Smooth muscle cell (in vitro differentiated cells): ENCODE measurements around the gene PKN2. TPM values are rescaled to one million over a fixed set of nuclear protein-coding genes. Genes with fewer than 3 reads are reported as not detected.

ENCODE experiments used
- DNase-seq: peaks from one replicate; lab custom pipeline; 2025; ENCODE audit not compliant: unreplicated experiment; lab: John Stamatoyannopoulos, UW
- H2AFZ ChIP-seq: fragments of 200-600 bp; sonication (generic); 2 replicates; pipeline ENCODE4 v1.6.0; 2016; ENCODE audit warnings: antibody characterized with exemption, low read depth, mild to moderate bottlenecking
- H3F3A ChIP-seq: fragments of 200-600 bp; sonication (generic); 2 replicates; pipeline ENCODE4 v1.6.0; 2017; ENCODE audit warnings: antibody characterized with exemption, low read depth
- H3K27ac ChIP-seq: fragments of 200-600 bp; sonication (generic); 2 replicates; pipeline ENCODE4 v1.5.1; 2016; ENCODE audit warnings: low read depth, mild to moderate bottlenecking
- H3K27me3 ChIP-seq: fragments of 200-600 bp; sonication (generic); 2 replicates; pipeline ENCODE4 v1.6.1; 2016; ENCODE audit warnings: low read depth, mild to moderate bottlenecking
- H3K36me3 ChIP-seq: fragments of 200-600 bp; sonication (generic); 2 replicates; pipeline ENCODE4 v1.5.1; 2016; ENCODE audit warnings: low read depth
- H3K4me1 ChIP-seq: fragments of 200-600 bp; sonication (generic); 2 replicates; pipeline ENCODE4 v1.5.1; 2016; ENCODE audit warnings: low read depth
- H3K4me2 ChIP-seq: fragments of 200-600 bp; sonication (generic); 2 replicates; pipeline ENCODE4 v1.6.0; 2016; ENCODE audit warnings: mild to moderate bottlenecking
- H3K4me3 ChIP-seq: fragments of 200-600 bp; sonication (generic); 2 replicates; pipeline ENCODE4 v1.5.1; 2016; ENCODE audit warnings: mild to moderate bottlenecking
- H3K79me2 ChIP-seq: fragments of 200-600 bp; sonication (generic); 2 replicates; pipeline ENCODE4 v1.6.0; 2016; ENCODE audit warnings: low read depth, mild to moderate bottlenecking
- H3K9ac ChIP-seq: fragments of 200-600 bp; sonication (generic); 2 replicates; pipeline ENCODE4 v1.6.0; 2016; ENCODE audit warnings: low read depth
- H3K9me3 ChIP-seq: fragments of 200-600 bp; sonication (generic); replicated peaks from 2 replicates; pipeline ENCODE4 v1.5.1; 2016; ENCODE audit warnings: low read depth
- H4K20me1 ChIP-seq: fragments of 200-600 bp; sonication (generic); 2 replicates; pipeline ENCODE4 v1.6.0; 2016; ENCODE audit warnings: low read depth
- WGBS: methylation state at CpG from one replicate; pipeline ENCODE4 v1.1.7; 2016; ENCODE audit warnings: low lambda C conversion rate; 5-methylcytosine and 5-hydroxymethylcytosine counted together
- polyA plus RNA-seq: library from polyadenylated mRNA; unstranded; fragments of >200 nt; fragmentation: Nextera tagmentation; extraction: Ambion mirVana; gene quantifications from 2 replicates; pipeline ENCODE4 v1.2.1, GENCODE V29; 2016
- total RNA-seq: library from RNA; depleted of rRNA; stranded (reverse); fragments of >200 nt; gene quantifications from 2 replicates; pipeline ENCODE4 v1.2.3, GENCODE V29; 2014
- TF ChIP-seq, protein P1 (sequence below): fragments of 200-600 bp; sonication (generic); IDR thresholded peaks from 2 replicates; pipeline ENCODE4 v1.5.1; 2017; ENCODE audit warnings: borderline replicate concordance, mild to moderate bottlenecking, antibody characterized with exemption; ENCODE audit not compliant: insufficient read depth, poor library complexity, severe bottlenecking

Gene PKN2
- total and polyA plus RNA-seq, 2 experiments from 2014 or later: 16.3 to 41.2 TPM

DNA sequence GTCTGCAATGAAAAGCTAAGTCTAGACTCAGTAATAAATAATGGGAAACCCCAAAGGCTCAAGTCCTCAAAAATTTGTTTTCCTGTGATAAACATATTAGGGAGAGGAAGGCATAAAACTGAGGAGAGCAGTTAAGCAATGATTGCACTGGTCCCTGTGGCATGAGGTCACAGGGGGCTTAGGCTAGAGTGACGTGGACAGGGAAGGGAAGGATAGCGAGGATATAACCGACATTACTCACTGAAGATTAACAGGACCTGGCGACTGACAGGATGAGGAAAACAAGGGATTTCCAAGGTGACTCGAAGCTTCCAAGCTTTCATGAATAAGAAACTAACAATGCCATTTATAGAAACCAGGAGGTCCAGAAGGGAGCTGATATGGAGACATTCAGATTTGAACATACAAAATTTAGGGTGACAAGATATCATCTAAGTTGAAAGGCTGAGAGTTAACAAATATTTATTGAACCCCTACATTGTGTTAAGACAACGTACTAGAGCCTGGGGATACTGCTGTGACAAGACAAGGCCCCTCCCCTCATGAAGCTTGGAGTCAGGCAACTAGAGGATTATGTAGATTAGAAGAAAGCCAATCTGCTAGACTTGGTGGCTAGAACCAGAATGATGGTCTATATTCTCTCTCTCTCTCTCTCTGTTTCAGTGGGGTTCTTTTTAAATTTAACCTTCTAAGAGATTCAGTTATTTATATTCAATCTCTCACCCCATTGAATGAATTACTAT is 33.2 kb upstream of the PKN2 start:
- H3K4me2 ChIP-seq: peak overlapping the region; percentile 50
- H3K27me3 ChIP-seq: no peaks in the 10 kb centered on the region
- H3K9ac ChIP-seq: peak overlapping the region; percentile 84
- no peak overlapping the region for H3K4me3 ChIP-seq
- TF ChIP-seq, protein P1, sequence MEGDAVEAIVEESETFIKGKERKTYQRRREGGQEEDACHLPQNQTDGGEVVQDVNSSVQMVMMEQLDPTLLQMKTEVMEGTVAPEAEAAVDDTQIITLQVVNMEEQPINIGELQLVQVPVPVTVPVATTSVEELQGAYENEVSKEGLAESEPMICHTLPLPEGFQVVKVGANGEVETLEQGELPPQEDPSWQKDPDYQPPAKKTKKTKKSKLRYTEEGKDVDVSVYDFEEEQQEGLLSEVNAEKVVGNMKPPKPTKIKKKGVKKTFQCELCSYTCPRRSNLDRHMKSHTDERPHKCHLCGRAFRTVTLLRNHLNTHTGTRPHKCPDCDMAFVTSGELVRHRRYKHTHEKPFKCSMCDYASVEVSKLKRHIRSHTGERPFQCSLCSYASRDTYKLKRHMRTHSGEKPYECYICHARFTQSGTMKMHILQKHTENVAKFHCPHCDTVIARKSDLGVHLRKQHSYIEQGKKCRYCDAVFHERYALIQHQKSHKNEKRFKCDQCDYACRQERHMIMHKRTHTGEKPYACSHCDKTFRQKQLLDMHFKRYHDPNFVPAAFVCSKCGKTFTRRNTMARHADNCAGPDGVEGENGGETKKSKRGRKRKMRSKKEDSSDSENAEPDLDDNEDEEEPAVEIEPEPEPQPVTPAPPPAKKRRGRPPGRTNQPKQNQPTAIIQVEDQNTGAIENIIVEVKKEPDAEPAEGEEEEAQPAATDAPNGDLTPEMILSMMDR: no peak
- no peaks in the 10 kb centered on the region for H3K9me3 ChIP-seq
- H2AFZ ChIP-seq: peak overlapping the region; percentile 42
- DNase-seq: no peak
- H4K20me1 ChIP-seq: no peaks in the 10 kb centered on the region
- H3K4me1 ChIP-seq: peaks cover 37% of the 10 kb centered on the region
- 8% methylated on average over 6 of the region's 6 CpGs for WGBS
- peak overlapping the region; percentile 94 for H3K27ac ChIP-seq
- H3F3A ChIP-seq: peaks cover 8% of the 10 kb centered on the region
- no peaks in the 10 kb centered on the region for H3K36me3 ChIP-seq
- H3K79me2 ChIP-seq: no peaks in the 10 kb centered on the region

DNA sequence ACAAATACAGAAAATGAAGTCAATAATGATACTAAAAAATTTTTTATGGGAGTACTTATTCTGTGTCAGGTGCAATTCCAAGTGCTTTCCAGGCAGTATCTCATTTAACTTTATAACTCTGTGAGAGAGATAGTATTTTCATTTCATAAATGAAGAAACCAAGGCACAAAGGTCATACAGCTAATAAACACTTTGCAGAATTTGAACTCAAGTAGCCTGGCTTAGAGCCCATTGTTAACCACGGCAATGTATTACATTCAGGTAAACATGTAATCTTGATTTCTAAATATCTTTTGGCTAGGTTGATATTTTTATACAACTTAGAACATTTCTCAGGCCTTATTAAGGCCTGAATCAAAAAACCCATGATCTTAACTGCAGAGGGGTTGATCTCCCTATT is 28.9 kb upstream of the PKN2 start:
- WGBS: 45% methylated on average over 1 of the region's 1 CpG
- H3K9ac ChIP-seq: no peak overlapping the region
- no peak overlapping the region for H3K4me2 ChIP-seq
- no peak for DNase-seq
- peaks cover 10% of the 10 kb centered on the region for H3K4me1 ChIP-seq
- H4K20me1 ChIP-seq: no peaks in the 10 kb centered on the region
- H3K27me3 ChIP-seq: no peaks in the 10 kb centered on the region
- no peak overlapping the region for H3K27ac ChIP-seq
- H3K9me3 ChIP-seq: no peaks in the 10 kb centered on the region
- H3K4me3 ChIP-seq: no peak overlapping the region
- TF ChIP-seq, protein P1: no peak
- no peaks in the 10 kb centered on the region for H3K79me2 ChIP-seq
- H3F3A ChIP-seq: peaks cover 4% of the 10 kb centered on the region
- no peaks in the 10 kb centered on the region for H3K36me3 ChIP-seq
- H2AFZ ChIP-seq: no peak overlapping the region

DNA sequence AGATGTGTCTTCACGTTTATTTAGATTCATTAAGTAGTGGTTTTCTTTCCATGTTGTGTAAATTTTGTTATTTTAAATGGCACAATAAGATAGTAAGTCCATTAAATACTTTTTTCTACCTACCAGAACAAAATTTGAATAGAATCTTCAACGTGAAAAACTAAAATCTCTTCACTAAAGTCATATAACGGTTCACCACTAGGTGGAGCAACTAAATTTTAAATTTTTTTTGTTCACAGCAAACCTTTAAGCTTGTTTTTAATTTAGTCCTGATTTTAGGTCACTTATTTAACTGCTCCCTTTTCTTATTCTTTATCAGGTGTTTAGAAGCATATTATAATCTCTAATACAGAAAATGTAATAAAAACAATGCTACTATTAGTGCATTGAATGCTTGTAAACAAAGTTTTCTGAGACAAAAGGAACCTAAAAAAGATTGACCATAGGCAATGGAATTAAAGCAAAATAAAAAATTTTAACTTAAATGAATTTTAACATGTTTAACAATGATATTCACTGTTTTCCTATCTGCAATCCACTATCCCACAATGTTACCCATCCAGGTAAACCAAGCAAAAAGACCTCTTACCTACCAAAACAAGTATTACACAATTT is 28.3 kb upstream of the PKN2 start:
- H3F3A ChIP-seq: no peaks in the 10 kb centered on the region
- no peaks in the 10 kb centered on the region for H4K20me1 ChIP-seq
- H3K9me3 ChIP-seq: no peaks in the 10 kb centered on the region
- H3K27me3 ChIP-seq: no peaks in the 10 kb centered on the region
- TF ChIP-seq, protein P1: peak; percentile 69
- H3K4me2 ChIP-seq: no peak overlapping the region
- H3K9ac ChIP-seq: no peak overlapping the region
- H3K4me1 ChIP-seq: peaks cover 6% of the 10 kb centered on the region
- no peak for DNase-seq
- no peak overlapping the region for H3K27ac ChIP-seq
- no peak overlapping the region for H2AFZ ChIP-seq
- no peak overlapping the region for H3K4me3 ChIP-seq
- no peaks in the 10 kb centered on the region for H3K36me3 ChIP-seq
- no peaks in the 10 kb centered on the region for H3K79me2 ChIP-seq
- WGBS: 5% methylated on average over 3 of the region's 3 CpGs
